AG09309 (cell line): ENCODE data around the gene BCAS1.

ENCODE experiments used
- DNase-seq: peaks from one replicate; pipeline ENCODE4 v3.0.0-alpha.2; 2010; ENCODE audit warnings: low read depth
- H3K4me3 ChIP-seq: 2 replicates; pipeline ENCODE4 v1.5.1; 2011; ENCODE audit warnings: mild to moderate bottlenecking, low read depth, low read length, moderate library complexity; ENCODE audit not compliant: control insufficient read depth
- TF ChIP-seq, protein P1 (sequence below): IDR thresholded peaks from 2 replicates; pipeline ENCODE4 v1.5.1; 2011; ENCODE audit warnings: mild to moderate bottlenecking, low read depth, low read length, inconsistent platforms; ENCODE audit not compliant: insufficient read depth, control insufficient read depth; ENCODE audit errors: missing control alignments

Gene BCAS1

DNA sequence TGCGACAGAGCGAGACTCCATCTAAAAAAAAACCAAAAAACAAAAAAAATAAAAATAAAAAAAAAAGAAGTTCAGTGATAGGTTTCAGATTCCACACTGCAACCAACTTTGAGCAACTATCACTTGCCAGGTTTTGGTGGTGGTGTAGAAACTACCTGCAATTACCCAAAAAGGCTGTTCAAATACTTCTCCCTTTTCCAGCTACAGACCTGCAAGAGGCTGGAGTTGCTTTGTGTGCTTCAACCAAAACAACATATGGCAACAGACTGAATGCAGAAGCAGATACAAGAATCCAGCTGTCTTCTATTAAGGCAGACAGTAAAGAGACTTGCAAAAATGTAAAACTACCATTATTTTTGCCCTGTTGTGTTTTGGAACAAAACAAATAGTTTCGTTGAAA lies 9.3 kb upstream of the BCAS1 start:
- DNase-seq: no peak
- no peak overlapping the region for H3K4me3 ChIP-seq
- TF ChIP-seq, protein P1, sequence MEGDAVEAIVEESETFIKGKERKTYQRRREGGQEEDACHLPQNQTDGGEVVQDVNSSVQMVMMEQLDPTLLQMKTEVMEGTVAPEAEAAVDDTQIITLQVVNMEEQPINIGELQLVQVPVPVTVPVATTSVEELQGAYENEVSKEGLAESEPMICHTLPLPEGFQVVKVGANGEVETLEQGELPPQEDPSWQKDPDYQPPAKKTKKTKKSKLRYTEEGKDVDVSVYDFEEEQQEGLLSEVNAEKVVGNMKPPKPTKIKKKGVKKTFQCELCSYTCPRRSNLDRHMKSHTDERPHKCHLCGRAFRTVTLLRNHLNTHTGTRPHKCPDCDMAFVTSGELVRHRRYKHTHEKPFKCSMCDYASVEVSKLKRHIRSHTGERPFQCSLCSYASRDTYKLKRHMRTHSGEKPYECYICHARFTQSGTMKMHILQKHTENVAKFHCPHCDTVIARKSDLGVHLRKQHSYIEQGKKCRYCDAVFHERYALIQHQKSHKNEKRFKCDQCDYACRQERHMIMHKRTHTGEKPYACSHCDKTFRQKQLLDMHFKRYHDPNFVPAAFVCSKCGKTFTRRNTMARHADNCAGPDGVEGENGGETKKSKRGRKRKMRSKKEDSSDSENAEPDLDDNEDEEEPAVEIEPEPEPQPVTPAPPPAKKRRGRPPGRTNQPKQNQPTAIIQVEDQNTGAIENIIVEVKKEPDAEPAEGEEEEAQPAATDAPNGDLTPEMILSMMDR: no peak

GRCh38 chr20:54078296-54078984 lies 8.0 kb upstream of the BCAS1 start:
- TF ChIP-seq, protein P1: no peak
- no peak overlapping the region for H3K4me3 ChIP-seq
- DNase-seq: no peak

- TF ChIP-seq, protein P1: no peak
- H3K4me3 ChIP-seq: no peak overlapping the region
- DNase-seq: no peak
Measured at GRCh38 chr20:54076259-54076658, 5.9 kb upstream of the BCAS1 start.

- TF ChIP-seq, protein P1: no peak
- H3K4me3 ChIP-seq: no peak overlapping the region
- no peak for DNase-seq
Measured at GRCh38 chr20:54075322-54075721, 4.9 kb upstream of the BCAS1 start.

GRCh38 chr20:54074511-54074910 lies 4.1 kb upstream of the BCAS1 start:
- TF ChIP-seq, protein P1: no peak
- DNase-seq: no peak
- H3K4me3 ChIP-seq: no peak overlapping the region

GRCh38 chr20:54073288-54073687 lies 2.9 kb upstream of the BCAS1 start:
- no peak overlapping the region for H3K4me3 ChIP-seq
- TF ChIP-seq, protein P1: no peak
- DNase-seq: no peak
